Ascending aorta (tissue), 2 donors: ENCODE results near the gene ECT2L. TPM values are rescaled to one million over a fixed set of nuclear protein-coding genes. Genes with fewer than 3 reads are reported as not detected.

Source experiments
- DNase-seq, 2 donors: peaks; one replicate each; pipeline ENCODE4 v3.0.0-alpha.2; 2019; ENCODE audit warnings: low spot score in 2 of 2
- H3K27ac ChIP-seq, 2 donors: fragments of 200-600 bp; sonication (generic); one replicate each; pipeline ENCODE4 v1.5.1; 2016 to 2017; ENCODE audit warnings: mild to moderate bottlenecking in 1 of 2
- H3K27me3 ChIP-seq: fragments of 200-600 bp; sonication (generic); one replicate; pipeline ENCODE4 v1.5.1; 2017
- H3K36me3 ChIP-seq, 2 donors: fragments of 200-600 bp; sonication (generic); one replicate each; pipeline ENCODE4 v1.5.1; 2016
- H3K4me1 ChIP-seq, 2 donors: fragments of 200-600 bp; sonication (generic); one replicate each; pipeline ENCODE4 v1.5.1; 2016 to 2017; ENCODE audit warnings: mild to moderate bottlenecking in 1 of 2
- H3K4me3 ChIP-seq, 2 donors: fragments of 200-600 bp; sonication (generic); one replicate each; pipeline ENCODE4 v1.5.1; 2016 to 2017; ENCODE audit warnings: mild to moderate bottlenecking in 1 of 2
- H3K9me3 ChIP-seq, 2 donors: fragments of 200-600 bp; sonication (generic); one replicate each; pipeline ENCODE4 v1.5.1; 2016
- CTCF ChIP-seq, 3 experiments: fragments of 200-600 bp in 2 of 3; fragments of 450-650 bp in 1 of 3; sonication (generic) in 2 of 3; IDR thresholded peaks; one replicate each; pipeline ENCODE4 v1.5.1; 2016 to 2019; ENCODE audit warnings: antibody characterized with exemption in 3 of 3, mild to moderate bottlenecking in 1 of 3, moderate library complexity in 1 of 3
- intact Hi-C: fragments of 100-400 bp; cut with DNase I; formaldehyde crosslinking; loops from one replicate; pipeline ENCODE4 v1.15.1; 2023
- total RNA-seq: library from RNA; depleted of rRNA; stranded (reverse); fragments of >200 nt; gene quantifications from one replicate; pipeline ENCODE4 v1.1.0, GENCODE V29; 2016

ECT2L gene
- total RNA-seq, 1 donor from 2014 or later = not detected

DNA sequence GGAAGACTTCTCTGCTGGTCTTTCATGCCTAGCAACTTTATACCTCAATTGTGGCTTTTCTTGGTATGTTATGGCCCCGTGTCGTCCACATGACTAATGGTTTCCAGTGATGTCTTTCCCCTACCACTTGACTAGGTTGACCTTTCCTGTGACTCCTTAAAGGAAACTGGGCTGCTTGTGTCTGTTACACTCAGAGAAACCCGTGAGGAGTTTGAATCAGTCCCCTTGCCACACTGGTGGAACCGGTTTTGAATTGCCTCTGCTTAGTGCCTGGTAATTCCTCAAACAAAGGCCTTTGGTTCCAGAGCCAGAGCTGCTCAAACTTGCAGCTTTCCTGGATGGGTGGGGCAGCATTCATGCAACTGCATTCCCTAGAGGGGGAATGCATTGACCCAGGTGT lies 21.9 kb downstream of the ECT2L start:
- Histone ChIP-seq H3K27ac (no peak overlapping the region), H3K27me3 (no peaks in the 10 kb centered on the region), H3K4me1 (no peaks in the 10 kb centered on the region), H3K36me3 (no peaks in the 10 kb centered on the region), H3K9me3 (no peaks in the 10 kb centered on the region), H3K4me3 (no peak overlapping the region)
- no peak for DNase-seq
- intact Hi-C loops = loop anchor here (1.0 to 2.0 kb wide), 2 partner anchors 171 to 547 kb away; partner anchors contain the start of gene REPS1
- no peak for TF ChIP-seq CTCF (IDR thresholded peaks at IDR 0.05)

- H3K4me1 ChIP-seq = no peaks in the 10 kb centered on the region
- no peaks in the 10 kb centered on the region for H3K9me3 ChIP-seq
- no peak overlapping the region for H3K4me3 ChIP-seq
- H3K36me3 ChIP-seq = no peaks in the 10 kb centered on the region
- intact Hi-C loops = no loop called here
- TF ChIP-seq CTCF (IDR thresholded peaks at IDR 0.05) = no peak
- H3K27me3 ChIP-seq = no peaks in the 10 kb centered on the region
- H3K27ac ChIP-seq = no peak overlapping the region
- no peak for DNase-seq
Measured at GRCh38 chr6:138818496-138819194, 22.8 kb downstream of the ECT2L start.

GRCh38 chr6:138821519-138821918 lies 25.6 kb downstream of the ECT2L start:
- no peaks in the 10 kb centered on the region for H3K4me1 ChIP-seq
- no peaks in the 10 kb centered on the region for H3K36me3 ChIP-seq
- no peak overlapping the region for H3K4me3 ChIP-seq
- H3K27ac ChIP-seq = no peak overlapping the region
- DNase-seq = no peak
- no peaks in the 10 kb centered on the region for H3K27me3 ChIP-seq
- H3K9me3 ChIP-seq = no peaks in the 10 kb centered on the region
- intact Hi-C loops = no loop called here
- no peak for TF ChIP-seq CTCF (IDR thresholded peaks at IDR 0.05)

DNA sequence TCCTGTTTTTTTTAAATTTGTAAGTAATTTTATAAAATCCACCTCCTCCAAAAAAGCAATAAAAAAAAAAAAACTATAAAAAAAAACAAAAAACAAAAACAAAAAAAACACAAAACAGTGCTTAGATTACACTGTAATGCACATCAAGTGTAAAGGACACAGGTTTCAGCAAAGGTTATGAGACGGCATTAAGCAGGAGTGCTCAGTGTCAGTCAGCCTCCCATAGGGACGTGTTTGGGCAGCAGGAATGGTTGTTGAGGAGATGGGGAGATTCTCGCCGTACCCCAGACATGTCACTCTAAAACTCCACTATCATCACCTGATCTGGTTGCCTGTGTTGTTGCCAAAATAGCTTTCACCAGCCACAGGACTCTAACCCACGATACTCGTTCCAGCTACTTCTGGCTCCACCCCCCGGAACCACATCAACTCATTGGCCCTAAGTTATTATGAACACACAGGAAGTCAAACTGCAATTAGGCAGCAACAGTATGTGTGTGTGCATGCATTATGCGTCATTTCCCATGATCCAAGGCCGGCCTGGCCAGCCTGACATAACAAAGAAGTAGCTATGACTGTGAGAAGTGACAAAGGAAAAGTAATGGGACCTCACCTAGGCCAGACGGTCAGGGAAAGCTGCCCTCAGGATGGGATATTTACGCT lies 28.7 kb downstream of the ECT2L start:
- no peak for TF ChIP-seq CTCF (IDR thresholded peaks at IDR 0.05)
- H3K36me3 ChIP-seq = no peaks in the 10 kb centered on the region

DNA sequence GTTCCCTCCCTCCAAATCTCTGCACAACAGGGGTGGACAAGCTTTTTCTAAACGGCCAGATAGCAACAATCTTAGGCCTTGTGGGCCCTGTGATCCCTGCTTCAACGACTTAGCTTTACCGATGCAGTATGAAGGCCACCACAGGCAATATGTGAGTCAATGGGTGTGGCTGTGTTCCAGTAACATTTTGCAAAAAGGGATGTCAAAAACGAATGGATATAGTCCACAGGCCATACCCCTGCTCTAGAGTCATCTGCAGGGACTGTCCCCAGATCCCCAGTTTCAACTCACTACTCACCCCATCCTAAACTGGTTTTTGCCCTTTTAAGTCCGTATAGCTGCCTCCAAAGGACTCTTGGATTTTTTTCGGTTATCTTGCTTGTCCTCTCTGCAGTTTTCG lies 34.4 kb downstream of the ECT2L start:
- H3K9me3 ChIP-seq = no peaks in the 10 kb centered on the region
- no peaks in the 10 kb centered on the region for H3K36me3 ChIP-seq
- H3K27me3 ChIP-seq = no peaks in the 10 kb centered on the region
- intact Hi-C loops = no loop called here
- no peak overlapping the region for H3K4me3 ChIP-seq
- DNase-seq = no peak
- H3K27ac ChIP-seq = no peak overlapping the region
- no peaks in the 10 kb centered on the region for H3K4me1 ChIP-seq
- no peak for TF ChIP-seq CTCF (IDR thresholded peaks at IDR 0.05)

More for the DNA sequence above, 28.7 kb downstream of the ECT2L start:
- DNase-seq = no peak
- Histone ChIP-seq H3K4me1 (no peaks in the 10 kb centered on the region), H3K9me3 (no peaks in the 10 kb centered on the region), H3K27me3 (no peaks in the 10 kb centered on the region), H3K27ac (no peak overlapping the region), H3K4me3 (no peak overlapping the region)
- intact Hi-C loops = no loop called here
